ENCODE measurements around the gene LRRC43. TPM values are rescaled to one million over a fixed set of nuclear protein-coding genes. Genes with fewer than 3 reads are reported as not detected.

The LRRC43 gene, protein sequence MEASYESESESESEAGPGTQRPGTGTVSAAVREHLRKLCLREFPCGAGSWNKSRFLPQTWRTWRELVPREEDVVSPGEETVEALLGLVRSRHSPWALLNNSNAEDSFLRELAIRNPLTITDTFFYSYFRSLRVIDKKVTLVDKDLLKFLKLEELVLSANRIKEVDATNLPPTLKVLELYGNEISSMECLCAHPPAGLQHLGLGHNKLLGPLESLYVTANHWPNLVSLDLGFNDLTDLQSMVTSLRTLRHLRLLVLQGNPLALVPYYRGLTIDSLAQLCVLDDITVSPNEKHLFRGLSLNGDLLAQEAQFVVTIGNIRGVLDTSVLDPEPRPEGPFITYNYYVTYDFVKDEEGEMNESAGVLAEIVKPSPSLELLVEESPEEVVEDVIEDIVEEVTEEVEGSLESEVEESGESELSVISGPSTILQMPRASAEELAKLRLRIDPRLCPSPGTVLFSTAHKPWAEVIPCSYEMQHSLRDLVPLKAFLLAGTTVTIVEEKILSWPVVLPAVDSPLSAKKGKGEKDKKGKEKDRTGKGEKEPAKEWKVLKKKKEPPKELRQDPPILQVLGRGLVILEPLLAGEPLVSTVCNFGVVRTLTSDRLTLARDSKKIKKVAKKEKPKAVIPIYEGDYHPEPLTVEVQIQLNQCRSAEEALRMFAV
- total RNA-seq: 0.12 TPM

DNA sequence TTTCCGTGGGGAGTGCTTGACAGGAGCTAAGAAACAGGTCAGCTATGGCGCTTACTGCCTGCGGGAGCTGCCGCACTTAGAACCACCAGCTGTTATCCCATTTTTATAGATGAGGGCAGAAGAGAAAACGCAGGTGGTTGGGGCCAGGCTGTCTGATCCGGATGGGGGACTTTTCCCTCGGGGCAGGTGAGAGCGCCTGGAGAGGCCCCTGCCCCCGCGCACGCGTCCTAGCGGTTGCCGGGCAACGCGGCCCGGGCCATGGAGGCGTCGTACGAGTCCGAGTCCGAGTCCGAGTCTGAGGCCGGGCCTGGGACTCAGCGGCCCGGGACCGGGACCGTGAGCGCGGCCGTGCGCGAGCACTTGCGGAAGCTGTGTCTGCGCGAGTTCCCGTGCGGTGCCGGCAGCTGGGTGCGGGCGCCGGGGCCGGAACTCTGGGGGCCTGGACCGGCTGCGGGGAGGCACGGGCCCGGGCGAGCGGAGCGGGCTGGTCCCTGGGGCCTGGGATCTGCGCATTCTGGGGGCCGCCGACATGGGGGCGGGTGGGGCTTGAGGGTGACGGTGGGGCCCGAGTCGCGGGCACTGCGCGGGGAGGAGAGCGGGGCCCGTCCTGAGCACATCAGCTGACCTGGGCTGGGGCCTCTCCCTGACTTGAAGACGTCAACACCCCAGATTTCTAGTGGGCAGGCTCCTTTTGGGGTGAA is at the start of gene LRRC43:
LRRC43 (plus strand) TSS at position 237 of the 701 bp plus-strand sequence; CDS start at position 259, 22 bp downstream.
- peak; percentile 66 for ATAC-seq

DNA sequence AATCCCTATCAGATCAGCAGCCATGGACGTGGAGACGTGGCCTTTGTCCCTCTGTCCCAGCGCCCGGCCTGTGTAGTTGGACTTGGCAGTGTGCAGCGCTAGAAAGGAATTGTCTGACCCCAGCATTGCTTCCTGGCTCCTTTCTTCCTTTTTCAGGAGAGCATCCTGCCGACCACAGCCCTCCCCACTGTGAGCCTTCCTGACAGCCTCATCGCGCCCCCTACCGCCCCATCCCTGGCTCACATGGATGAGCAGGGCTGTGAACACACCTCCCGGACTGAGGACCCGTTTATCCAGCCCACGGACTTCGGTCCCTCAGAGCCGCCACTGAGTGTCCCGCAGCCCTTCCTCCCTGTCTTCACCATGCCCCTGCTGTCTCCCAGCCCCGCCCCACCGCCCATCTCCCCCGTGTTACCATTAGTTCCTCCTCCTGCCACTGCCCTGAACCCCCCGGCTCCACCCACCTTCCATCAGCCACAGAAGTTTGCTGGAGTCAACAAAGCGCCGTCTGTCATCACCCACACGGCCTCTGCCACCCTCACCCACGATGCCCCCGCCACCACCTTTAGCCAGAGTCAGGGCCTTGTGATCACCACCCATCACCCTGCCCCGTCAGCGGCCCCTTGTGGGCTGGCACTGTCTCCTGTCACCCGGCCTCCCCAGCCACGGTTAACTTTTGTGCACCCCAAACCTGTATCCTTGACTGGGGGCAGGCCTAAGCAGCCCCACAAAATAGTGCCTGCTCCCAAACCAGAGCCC is 49.6 kb upstream of the LRRC43 start:
- ATAC-seq: no peak

DNA sequence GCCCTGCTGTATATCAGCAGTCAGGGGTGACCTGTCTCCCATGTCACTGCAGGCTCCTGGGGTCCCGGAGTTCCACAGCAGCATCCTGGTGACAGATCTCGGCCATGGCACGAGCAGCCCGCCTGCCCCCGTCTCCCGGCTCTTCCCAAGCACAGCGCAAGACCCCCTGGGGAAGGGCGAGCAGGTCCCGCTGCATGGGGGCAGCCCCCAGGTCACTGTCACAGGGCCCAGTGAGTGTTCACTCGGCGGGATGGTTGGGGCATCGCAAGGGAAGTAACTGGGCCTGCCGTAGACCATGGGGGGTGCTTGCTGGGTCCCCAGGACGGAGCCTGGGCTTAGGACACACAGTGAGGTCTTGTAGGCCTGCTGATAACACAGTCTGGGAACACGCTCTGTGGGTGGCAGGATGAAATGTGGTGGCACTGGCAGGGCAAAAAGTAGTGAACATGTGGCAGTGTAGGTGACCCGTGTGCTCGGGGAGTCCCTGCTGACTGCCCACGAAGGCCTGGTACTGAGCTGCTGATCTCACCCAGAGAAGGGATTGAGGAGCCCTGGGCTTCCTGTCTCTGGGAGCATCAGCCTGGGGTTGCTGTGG is 47.4 kb upstream of the LRRC43 start:
- no peak for ATAC-seq

DNA sequence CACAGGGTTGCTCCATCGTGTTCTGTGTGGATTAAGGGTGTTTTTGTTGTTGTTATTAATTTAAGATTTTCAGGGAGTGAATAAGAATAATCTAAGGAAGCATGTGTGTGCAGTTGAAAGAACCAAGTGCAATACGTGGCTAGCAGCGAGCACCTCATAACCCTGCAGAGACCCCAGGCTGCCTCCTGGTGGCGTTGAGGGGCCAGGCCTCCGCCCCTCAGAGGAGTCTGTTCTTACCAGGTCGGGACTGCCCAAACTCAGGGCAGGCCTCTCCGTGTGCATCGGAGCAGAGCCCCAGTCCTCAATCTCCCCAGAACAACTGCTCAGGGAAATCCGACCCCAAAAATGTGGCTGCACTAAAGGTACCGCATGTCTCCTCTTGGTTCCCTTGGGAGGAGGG is 45.7 kb upstream of the LRRC43 start:
- no peak for ATAC-seq

DNA sequence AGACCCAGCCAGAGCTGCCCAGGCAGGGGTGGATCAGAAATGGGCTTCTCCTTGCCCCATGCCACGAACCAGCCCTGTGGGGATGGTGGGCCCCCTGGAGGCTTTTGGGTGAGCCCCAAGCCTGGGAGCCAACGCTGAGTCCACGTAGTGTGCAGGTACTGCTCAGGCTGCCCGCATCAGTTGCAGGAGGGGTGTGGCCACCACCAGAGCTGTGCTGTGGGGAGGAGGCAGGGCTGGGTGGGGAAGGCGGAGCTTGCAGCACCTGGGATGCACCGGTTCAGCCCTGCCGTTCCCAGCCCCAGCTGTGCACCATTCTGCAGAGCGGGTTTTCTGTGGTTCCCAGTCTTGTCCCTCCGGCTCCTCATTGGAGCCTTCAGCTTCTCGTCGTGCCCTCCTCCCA is 45.2 kb upstream of the LRRC43 start:
- peak; percentile 93 for ATAC-seq

DNA sequence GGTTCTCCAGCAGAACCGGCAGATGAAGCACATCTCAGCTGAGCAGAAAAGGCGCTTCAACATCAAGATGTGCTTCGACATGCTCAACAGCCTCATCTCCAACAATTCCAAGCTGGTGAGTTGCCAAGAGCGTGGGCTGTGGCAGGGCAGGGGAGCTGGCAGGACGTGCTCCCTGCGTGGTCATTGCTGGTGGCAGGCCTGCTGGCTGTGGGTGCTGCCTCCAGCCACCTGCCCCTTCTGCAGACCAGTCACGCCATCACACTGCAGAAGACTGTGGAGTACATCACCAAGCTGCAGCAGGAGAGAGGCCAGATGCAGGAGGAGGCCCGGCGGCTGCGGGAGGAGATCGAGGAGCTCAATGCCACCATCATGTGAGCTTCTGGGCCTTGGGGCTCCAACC is 44.7 kb upstream of the LRRC43 start:
- no peak for ATAC-seq

DNA sequence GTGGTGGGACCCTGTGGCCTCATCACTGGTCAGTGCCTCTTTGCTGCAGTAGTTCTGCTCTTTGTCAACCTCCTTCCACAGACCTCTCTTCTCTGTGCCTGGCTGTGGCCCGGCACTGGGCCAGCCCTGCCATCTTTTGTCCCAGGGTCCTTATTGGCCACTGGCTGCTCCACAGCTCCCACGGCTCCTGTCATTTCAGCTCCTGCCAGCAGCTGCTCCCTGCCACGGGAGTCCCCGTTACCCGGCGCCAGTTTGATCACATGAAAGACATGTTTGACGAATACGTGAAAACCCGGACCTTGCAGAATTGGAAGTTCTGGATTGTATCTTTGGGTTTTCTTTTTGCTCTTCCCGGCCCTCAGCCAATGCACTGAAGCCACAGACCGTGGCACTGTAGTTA is 44.3 kb upstream of the LRRC43 start:
- no peak for ATAC-seq

DNA sequence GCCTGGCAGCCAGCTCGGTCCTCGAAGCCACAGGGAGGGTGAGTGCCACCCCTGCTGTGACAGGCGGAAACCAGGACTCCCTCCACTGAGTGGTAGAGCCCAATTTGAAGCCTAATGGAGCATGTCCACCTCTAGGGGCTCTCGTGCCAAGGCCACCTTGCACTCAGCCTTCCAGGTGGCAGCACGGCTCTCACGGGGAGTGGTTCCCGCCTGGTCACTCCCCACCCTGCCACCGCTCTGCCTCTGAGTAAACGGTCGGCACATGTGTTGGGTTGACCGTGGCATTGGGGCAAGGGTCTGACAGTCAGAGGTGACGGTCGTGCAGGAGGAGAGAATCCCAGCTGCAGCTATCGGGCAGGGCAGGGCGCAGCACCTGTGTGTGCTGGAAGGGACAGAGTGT is 43.7 kb upstream of the LRRC43 start:
- no peak for ATAC-seq

DNA sequence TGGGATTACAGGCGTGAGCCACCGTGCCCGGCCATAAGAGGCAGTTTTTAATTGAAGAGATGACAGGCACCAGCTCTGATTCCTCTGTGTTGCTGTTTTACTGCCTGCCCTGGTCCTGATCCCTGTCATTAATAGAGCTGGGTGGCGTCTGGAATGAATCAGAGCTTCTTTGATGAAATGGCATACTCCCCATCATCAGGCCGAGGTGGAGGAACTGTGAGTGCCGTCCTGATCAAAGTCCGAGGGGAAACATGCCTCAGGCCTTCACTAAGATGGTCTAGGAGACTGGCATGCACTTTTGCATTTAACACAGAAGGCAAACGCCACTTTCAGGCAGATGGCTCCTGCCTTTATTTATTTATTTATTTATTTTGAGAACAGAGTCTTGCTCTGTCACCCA is 43.0 kb upstream of the LRRC43 start:
- ATAC-seq: no peak

DNA sequence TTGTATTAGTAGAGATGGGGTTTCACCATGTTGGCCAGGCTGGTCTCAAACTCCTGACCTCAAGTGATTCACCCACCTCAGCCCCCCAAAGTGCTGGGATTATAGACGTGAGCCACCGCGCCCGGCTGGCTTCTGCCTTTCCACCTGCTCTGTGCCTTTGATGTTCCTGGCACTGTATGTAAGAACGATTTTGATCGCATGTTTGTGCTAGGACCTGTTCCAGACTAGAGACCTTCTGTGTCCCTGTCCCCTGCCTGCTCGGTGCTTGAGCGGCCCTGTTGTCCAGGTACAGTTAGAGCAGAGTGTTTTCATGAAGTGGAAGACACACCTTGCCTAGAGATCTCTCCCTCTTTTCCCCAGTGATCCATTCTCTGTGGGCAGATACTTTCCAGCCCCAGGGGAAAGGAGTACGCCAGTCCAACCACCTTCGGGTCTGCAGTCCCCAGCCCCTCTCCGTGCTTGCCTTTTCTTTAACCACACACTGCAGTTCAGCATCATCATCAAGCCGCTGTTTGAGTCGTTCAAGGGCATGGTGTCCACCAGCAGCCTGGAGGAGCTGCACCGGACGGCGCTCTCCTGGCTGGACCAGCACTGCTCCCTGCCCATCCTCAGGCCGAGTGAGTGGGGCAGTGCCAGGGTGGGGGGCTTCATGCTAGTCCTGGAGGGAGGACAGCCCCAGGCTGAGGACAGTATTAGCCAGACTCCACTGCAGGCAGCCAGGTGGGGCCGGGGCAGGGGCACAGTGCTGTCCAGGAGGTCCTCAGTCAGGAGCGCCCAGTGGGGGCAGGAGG is 42.3 kb upstream of the LRRC43 start:
- no peak for ATAC-seq

DNA sequence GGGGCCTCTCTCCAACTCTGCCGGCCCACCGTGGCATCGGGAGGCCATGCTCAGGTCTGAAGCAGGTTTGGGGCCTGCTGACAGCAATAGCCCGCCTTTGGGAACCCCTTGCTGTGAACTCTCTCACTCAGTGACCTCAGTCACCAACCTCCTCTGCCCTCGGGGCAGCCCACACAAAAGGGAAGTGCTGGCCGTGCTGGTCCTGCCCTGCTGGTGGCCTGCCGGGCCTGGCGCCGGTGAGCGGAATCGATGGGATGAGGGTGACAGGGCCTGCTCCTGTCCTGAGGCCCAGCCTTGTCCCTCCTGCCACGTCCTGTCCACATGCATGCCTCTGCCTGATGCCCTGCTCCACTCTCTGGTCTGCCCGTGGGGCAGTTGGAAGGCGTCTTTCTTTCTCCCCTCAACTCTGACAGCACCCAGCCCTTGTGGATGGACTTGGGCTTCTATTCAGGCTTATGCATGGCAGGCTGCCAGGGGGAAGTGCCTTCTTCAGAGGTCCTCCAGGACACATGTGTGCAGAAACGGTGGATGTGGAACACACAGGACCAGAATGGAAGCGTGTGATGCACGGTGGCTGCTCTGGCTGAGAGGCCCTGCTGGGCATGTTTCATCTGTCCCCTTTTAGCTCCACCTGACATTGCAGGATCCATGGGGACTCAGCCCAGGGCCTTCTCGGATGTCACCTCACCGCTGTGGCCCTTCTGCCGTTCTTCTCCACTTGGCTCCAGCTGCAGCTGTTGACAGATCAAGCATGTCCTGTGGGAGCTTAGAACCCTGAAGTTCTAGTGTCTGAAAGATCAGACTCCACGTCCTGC is 40.8 kb upstream of the LRRC43 start:
- no peak for ATAC-seq

DNA sequence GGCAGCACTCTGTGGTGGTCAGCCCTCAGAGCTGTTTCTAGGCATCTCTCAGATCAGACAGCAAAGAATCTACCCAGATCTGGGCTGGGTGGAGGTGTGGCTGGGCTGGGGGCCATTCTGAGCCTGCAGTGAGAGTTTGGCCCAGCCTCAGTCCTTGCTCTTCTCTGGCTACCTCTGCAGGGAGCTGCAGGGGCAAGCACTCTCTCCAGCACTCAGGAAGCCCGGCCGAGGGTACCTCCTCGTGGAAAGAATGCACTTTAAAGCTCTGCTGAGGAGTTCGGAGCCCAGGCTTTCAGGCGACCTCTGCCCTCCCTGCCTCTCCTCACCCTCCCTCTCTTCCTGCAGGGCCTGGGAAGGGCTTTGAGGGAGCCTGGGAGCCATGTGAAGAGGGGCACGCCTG is 40.1 kb upstream of the LRRC43 start:
- no peak for ATAC-seq

DNA sequence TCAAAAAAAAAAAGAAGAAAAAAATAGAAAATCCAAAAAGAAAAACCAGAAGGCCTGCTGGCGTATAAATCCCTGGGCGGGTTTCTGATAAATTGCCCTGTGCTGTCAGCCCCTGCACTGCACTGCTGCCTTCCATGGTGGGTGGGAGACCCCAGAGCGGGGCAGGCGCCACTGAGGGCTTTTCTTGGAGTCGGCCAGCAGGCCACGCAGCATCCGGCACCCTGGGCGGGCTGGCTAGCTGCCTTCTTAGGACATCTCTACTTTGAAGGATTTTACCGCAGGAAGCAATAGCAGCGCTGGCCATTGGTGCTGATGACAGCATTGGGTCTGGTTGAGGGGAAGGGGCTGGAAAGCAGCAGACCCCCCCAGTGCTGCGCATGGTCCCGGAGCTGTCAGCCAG is 38.0 kb upstream of the LRRC43 start:
- no peak for ATAC-seq

DNA sequence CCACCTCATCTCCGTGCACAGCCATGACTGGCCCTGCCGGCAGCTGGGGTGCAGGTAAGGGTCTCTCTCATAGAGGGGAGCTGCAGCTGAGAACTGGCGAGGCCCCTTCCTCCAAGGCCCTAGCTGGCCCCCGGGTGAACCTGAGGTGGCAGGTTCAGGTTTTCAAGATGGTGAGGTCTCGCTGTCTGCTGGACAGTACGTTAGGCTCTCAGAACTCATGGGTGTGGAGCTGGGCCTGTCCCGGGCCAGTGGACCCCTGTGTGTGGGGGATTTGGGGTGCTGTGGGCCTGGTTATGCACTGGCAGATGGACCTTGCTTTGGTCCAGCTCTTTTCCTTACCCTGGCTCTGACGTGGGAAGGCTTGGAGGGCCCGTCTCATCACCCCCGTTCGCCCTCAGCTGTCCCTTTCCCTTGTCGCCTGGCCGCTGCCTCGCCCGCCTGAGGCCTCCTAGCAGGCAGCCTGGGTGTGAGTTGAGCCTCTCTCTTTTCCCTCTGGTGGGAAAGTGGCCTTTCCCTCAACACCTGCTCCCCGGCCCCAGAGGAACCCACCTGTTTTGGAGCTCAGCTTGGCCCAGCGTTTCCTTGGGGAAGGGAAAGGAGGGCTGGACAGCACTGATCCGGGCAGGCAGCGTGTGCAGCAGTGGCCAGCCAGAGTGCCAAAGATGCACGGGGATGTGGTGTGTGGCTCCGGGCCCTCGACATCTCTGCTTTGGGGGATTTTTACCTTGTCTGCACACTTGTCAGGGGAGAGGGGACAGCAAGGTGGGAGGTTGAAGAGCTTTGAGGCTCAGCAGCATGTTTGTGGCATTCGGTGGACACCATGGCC is 37.2 kb upstream of the LRRC43 start:
- ATAC-seq: no peak

DNA sequence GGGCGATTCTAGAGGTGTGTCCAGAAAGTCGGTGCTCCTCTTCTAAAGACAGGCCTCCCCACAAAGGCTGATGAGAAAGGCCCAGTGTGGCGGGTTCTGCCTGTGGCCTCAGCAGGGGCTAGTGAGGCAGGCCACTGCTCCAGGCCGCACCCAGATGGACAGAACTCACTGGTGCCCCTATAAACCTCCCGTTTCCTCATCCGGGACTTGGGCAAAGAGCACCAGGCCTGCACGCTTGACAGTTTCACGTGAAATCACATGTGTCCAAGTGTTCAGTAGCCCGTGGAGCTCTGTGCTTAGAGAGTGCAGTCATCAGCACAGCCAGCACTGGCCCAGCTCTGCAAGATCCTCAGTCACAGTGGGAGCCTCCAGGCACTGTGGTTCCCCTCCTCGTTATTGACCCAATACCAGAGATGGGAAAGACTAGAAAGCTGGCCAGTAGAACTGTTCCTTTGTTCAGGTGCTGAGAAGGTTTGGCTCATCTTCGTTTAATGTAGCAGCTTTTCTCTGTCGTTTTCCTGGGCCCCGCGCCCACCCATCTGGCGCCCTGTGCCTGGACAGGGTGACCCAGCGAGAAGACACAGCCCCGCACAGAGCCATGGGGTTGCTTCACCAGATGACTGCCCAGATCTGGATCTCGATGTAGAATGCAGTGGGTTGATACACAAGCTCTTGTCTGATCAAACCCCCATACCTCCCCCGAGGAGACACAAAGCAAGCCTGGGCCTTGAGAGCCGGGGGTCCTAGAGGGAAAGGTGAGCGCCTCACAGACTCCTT is 35.2 kb upstream of the LRRC43 start:
- no peak for ATAC-seq

DNA sequence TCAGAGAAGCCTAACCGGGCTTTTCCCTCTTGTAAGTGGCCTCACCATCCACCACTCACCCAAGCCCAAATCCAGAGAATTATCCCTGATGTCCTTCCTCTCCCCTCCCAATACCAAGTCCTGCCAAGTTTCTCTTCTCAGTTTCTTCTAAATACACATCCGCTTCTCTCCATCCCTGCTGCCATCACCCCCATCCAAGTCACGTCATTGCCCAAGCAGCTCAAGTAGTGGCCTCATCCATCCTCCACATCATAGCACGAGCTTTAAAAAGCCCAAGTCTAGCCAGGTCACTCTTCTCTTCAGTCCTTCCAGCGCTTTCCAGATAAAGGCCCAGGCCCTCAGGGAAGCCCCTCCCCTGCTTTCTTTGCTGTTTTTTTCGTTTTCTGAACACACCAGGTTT is 34.3 kb upstream of the LRRC43 start:
- ATAC-seq: no peak

DNA sequence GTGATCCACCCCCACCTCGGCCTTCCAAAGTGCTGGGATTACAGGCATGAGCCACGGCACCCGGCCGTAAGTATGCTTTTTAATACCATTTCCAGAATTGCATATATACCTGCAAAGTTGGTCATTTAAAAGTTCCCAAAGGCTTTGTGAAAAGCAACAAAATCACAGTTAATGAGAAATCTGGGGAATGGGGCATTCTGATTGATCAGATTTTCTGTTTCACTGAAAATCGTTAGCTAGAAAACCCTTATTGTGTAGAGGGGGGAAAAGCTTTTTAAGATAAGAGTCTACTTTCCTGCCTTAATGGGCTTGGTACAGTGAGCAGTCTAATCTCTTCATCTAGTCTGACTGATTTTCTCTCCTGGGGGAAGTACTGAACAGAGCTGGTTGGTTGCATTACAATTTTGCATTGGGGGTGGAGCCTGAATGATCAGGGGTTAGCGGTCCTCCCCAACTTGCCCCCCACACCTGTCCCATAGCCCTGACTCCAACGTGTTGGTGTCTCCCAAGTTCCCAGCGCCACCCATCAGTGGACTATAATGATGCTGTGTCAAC is 32.7 kb upstream of the LRRC43 start:
- ATAC-seq: no peak

DNA sequence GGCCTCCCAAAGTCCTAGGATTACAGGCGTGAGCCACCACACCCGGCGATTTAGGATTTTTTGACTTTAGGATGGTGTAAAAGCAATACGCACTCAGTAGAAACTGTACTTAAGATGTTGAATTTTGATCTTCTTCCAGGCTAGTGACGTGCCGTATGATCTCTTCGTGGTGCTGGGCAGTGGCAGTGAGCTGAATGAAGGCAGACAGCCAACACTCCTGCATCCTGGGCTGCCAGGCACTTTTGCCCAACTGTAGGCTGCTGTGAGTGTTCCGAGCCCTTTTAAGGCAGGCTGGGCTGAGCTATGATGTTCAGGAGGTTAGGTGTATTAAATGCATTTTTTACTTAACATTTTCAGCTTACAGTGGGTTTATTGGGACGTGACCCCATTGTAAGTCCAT is 30.2 kb upstream of the LRRC43 start:
- no peak for ATAC-seq

DNA sequence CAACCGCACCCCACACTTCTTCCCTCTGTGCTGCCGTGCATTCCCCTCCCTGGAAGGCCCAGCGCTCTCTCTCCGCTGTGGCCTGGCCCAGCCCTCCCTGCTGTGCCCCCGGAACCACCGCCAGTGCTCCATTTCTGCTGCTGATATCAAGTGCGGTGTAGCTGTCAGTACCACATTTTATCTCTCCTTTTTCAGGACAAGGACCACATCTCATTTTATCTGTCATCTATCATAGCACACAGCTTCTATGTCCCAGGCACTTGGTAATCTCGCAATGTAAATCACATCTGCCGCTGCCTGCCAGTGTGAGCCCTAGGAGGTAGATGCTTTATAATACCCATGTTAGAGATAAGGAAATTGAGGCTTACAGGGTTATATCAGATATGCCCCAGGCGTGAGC is 27.2 kb upstream of the LRRC43 start:
- ATAC-seq: no peak

Data from esophagus mucosa (tissue), 1 donor.